Mucosa of rectum (tissue), 2 donors: ENCODE results near the gene LAYN.

Experiments used
- H3K27ac ChIP-seq, 2 donors: one replicate each; pipeline ENCODE4 v1.7.0; 2013; ENCODE audit warnings: inconsistent platforms in 2 of 2, low read depth in 2 of 2, low read length in 2 of 2
- H3K27me3 ChIP-seq, 2 donors: one replicate each; pipeline ENCODE4 v1.7.0; 2013; ENCODE audit warnings: low read length in 2 of 2; ENCODE audit not compliant: control insufficient read depth in 2 of 2, insufficient read depth in 2 of 2
- H3K36me3 ChIP-seq, 2 donors: one replicate each; pipeline ENCODE4 v1.7.0; 2013; ENCODE audit warnings: low read length in 2 of 2; ENCODE audit not compliant: control insufficient read depth in 2 of 2, insufficient read depth in 2 of 2
- H3K4me1 ChIP-seq, 2 donors: one replicate each; pipeline ENCODE4 v1.7.0; 2013; ENCODE audit warnings: low read length in 2 of 2, mild to moderate bottlenecking in 1 of 2; ENCODE audit not compliant: control insufficient read depth in 2 of 2, insufficient read depth in 2 of 2
- H3K4me3 ChIP-seq, 2 donors: one replicate each; pipeline ENCODE4 v1.7.0; 2013; ENCODE audit warnings: low read length in 2 of 2
- H3K9ac ChIP-seq, 2 donors: one replicate each; pipeline ENCODE4 v1.7.0; 2013; ENCODE audit warnings: low read length in 2 of 2, low read depth in 1 of 2, mild to moderate bottlenecking in 1 of 2
- H3K9me3 ChIP-seq, 2 donors: one replicate each; pipeline ENCODE4 v1.7.0; 2013; ENCODE audit warnings: low read length in 2 of 2; ENCODE audit not compliant: control insufficient read depth in 2 of 2
- donor health status: healthy.
- donor health status: Normal muscosa, but diverticular disease.

Gene LAYN

GRCh38 chr11:111571829-111572501, 31.4 kb downstream of the LAYN start:
- H3K36me3 ChIP-seq, result no peaks in the 10 kb centered on the region
- H3K27ac ChIP-seq, result no peak overlapping the region
- no peaks in the 10 kb centered on the region for H3K9me3 ChIP-seq
- H3K9ac ChIP-seq, result no peak overlapping the region
- H3K27me3 ChIP-seq, result no peaks in the 10 kb centered on the region
- no peaks in the 10 kb centered on the region for H3K4me1 ChIP-seq
- H3K4me3 ChIP-seq, result no peak overlapping the region

- Histone ChIP-seq H3K9ac (no peak overlapping the region), H3K9me3 (no peaks in the 10 kb centered on the region), H3K36me3 (no peaks in the 10 kb centered on the region), H3K27me3 (no peaks in the 10 kb centered on the region), H3K4me1 (no peaks in the 10 kb centered on the region), H3K27ac (no peak overlapping the region), H3K4me3 (no peak overlapping the region)
These were observed 32.1 kb downstream of the LAYN start for GRCh38 chr11:111572581-111572980.

- H3K36me3 ChIP-seq, result no peaks in the 10 kb centered on the region
- H3K27ac ChIP-seq, result no peak overlapping the region
- H3K4me3 ChIP-seq, result peak overlapping the region in 1 of 2 donors; percentile 2
- no peaks in the 10 kb centered on the region for H3K4me1 ChIP-seq
- no peak overlapping the region for H3K9ac ChIP-seq
- H3K9me3 ChIP-seq, result no peaks in the 10 kb centered on the region
- no peaks in the 10 kb centered on the region for H3K27me3 ChIP-seq
These were observed 33.3 kb downstream of the LAYN start for GRCh38 chr11:111573821-111574249.

GRCh38 chr11:111574373-111575225, 34.1 kb downstream of the LAYN start:
- no peaks in the 10 kb centered on the region for H3K9me3 ChIP-seq
- no peaks in the 10 kb centered on the region for H3K27me3 ChIP-seq
- no peak overlapping the region for H3K9ac ChIP-seq
- H3K4me1 ChIP-seq, result no peaks in the 10 kb centered on the region
- no peak overlapping the region for H3K27ac ChIP-seq
- peak overlapping the region in 1 of 2 donors; percentile 2 for H3K4me3 ChIP-seq
- no peaks in the 10 kb centered on the region for H3K36me3 ChIP-seq

- Histone ChIP-seq H3K9ac (no peak overlapping the region), H3K27ac (no peak overlapping the region), H3K27me3 (no peaks in the 10 kb centered on the region), H3K4me3 (no peak overlapping the region), H3K4me1 (no peaks in the 10 kb centered on the region), H3K36me3 (no peaks in the 10 kb centered on the region), H3K9me3 (no peaks in the 10 kb centered on the region)
These were observed 35.2 kb downstream of the LAYN start for GRCh38 chr11:111575740-111576139.

- H3K4me3 ChIP-seq, result no peak overlapping the region
- no peaks in the 10 kb centered on the region for H3K27me3 ChIP-seq
- H3K9me3 ChIP-seq, result no peaks in the 10 kb centered on the region
- no peak overlapping the region for H3K9ac ChIP-seq
- no peak overlapping the region for H3K27ac ChIP-seq
- no peaks in the 10 kb centered on the region for H3K4me1 ChIP-seq
- H3K36me3 ChIP-seq, result no peaks in the 10 kb centered on the region
These were observed 37.3 kb downstream of the LAYN start for GRCh38 chr11:111577821-111578220.

- H3K9ac ChIP-seq, result no peak overlapping the region
- no peaks in the 10 kb centered on the region for H3K4me1 ChIP-seq
- no peak overlapping the region for H3K4me3 ChIP-seq
- H3K27ac ChIP-seq, result no peak overlapping the region
- H3K36me3 ChIP-seq, result no peaks in the 10 kb centered on the region
- no peaks in the 10 kb centered on the region for H3K27me3 ChIP-seq
- H3K9me3 ChIP-seq, result no peaks in the 10 kb centered on the region
These were observed 40.8 kb downstream of the LAYN start for GRCh38 chr11:111581341-111581740.

- Histone ChIP-seq H3K27ac (peak overlapping the region in 1 of 2 donors; percentile 7), H3K27me3 (no peaks in the 10 kb centered on the region), H3K4me1 (no peaks in the 10 kb centered on the region), H3K4me3 (no peak overlapping the region), H3K9ac (no peak overlapping the region), H3K36me3 (no peaks in the 10 kb centered on the region), H3K9me3 (no peaks in the 10 kb centered on the region)
These were observed 41.6 kb downstream of the LAYN start for GRCh38 chr11:111582163-111582562.

- Histone ChIP-seq H3K9ac (no peak overlapping the region), H3K27ac (no peak overlapping the region), H3K36me3 (no peaks in the 10 kb centered on the region), H3K4me1 (no peaks in the 10 kb centered on the region), H3K9me3 (no peaks in the 10 kb centered on the region), H3K27me3 (no peaks in the 10 kb centered on the region), H3K4me3 (no peak overlapping the region)
These were observed 42.4 kb downstream of the LAYN start for GRCh38 chr11:111582881-111583280.

GRCh38 chr11:111585371-111585770, 44.9 kb downstream of the LAYN start:
- Histone ChIP-seq H3K9me3 (no peaks in the 10 kb centered on the region), H3K4me1 (no peaks in the 10 kb centered on the region), H3K36me3 (no peaks in the 10 kb centered on the region), H3K9ac (no peak overlapping the region), H3K27ac (no peak overlapping the region), H3K27me3 (no peaks in the 10 kb centered on the region), H3K4me3 (no peak overlapping the region)
